Stimulated activated naive CD8-positive, alpha-beta T cell treated with anti-CD3 and anti-CD28 coated beads, Interleukin-15, amount 100 ng/mL, for 72 hours (primary cell): ENCODE results near the gene TMEM175.

Source experiments
- ATAC-seq: fragments of 150-1000 bp; cut with Tn5 transposase; 2 replicates; pipeline ENCODE4 v1.10.0; 2021; ENCODE audit warnings: mild to moderate bottlenecking, moderate library complexity
- DNase-seq, 2 donors: peaks; one replicate each; pipeline ENCODE4 v3.0.0; 2021 to 2022
- H3K27ac Mint-ChIP-seq, 2 donors: one replicate each; pipeline ENCODE4 v1.8.0; 2022; ENCODE audit warnings: mild to moderate bottlenecking in 2 of 2, mixed read lengths in 2 of 2, moderate library complexity in 2 of 2
- H3K27me3 Mint-ChIP-seq: one replicate; pipeline ENCODE4 v1.8.0; 2022; ENCODE audit warnings: mixed read lengths
- H3K4me1 Mint-ChIP-seq: one replicate; pipeline ENCODE4 v1.8.0; 2022; ENCODE audit warnings: mild to moderate bottlenecking, mixed read lengths
- H3K4me3 Mint-ChIP-seq, 2 donors: one replicate each; pipeline ENCODE4 v1.8.0; 2022; ENCODE audit warnings: mild to moderate bottlenecking in 2 of 2, mixed read lengths in 2 of 2, moderate library complexity in 1 of 2
- H3K9me3 Mint-ChIP-seq, 2 donors: one replicate each; pipeline ENCODE4 v1.8.0; 2022; ENCODE audit warnings: mixed read lengths in 2 of 2

The TMEM175 gene

DNA sequence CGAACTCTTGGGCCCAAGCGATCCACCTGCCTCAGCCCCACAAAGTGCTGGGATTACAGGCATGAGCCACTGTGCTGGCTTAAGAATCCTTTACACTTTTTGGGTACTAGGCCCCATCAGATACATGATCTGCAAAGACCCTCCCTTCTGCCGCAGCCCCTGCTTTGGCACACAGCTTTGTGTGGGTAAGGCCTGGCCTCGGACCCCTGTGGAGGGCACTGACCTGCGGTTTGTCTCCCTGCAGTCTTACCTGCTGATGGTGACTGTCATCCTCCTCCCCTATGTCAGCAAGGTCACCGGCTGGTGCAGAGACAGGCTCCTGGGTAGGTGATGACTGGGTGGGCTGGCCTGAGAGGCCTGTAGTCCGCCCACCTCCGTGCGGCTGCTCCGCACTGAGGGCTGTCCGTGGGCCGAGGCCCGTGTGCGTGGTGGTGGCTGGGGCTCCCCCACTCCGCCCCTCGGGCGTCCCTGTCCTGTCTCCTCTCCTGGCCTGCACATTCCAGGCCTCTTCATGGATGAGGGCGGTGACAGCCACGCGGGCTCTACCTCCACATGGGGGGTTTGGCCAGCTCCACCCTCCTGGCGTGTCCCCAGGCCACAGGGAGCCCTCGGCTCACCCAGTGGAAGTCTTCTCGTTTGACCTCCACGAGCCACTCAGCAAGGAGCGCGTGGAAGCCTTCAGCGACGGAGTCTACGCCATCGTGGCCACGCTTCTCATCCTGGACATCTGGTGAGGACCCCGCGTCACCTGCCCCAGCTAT, 23.1 kb downstream of the TMEM175 start:
- no peak for DNase-seq
- no peaks in the 10 kb centered on the region for H3K27me3 Mint-ChIP-seq
- H3K9me3 Mint-ChIP-seq: no peaks in the 10 kb centered on the region
- ATAC-seq: no peak
- H3K27ac Mint-ChIP-seq: no peak overlapping the region
- H3K4me1 Mint-ChIP-seq: no peaks in the 10 kb centered on the region
- no peak overlapping the region for H3K4me3 Mint-ChIP-seq

DNA sequence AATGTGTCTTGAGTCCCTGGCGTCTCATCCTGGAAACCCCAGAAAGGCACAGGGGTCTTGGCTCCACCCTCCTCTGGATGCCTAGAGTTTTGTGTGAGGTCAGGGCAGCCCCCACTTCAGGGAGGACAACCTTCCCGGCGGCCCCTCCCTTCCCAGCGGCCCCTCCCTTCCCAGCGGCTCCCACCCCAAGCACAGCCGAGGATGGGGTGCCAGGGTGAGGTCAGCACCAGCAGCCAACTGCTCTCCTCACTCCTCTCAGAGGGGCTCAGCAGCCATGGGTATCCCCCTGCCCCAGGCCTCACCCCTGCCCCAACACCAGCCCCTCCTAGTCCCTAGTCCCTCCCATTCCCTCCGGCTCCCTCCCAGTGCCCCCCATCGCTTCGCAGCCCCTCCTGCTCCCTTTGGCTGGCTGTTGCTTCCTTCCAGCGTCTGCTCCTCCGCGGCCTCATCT, 23.7 kb downstream of the TMEM175 start:
- H3K4me3 Mint-ChIP-seq: no peak overlapping the region
- no peak overlapping the region for H3K27ac Mint-ChIP-seq
- no peaks in the 10 kb centered on the region for H3K27me3 Mint-ChIP-seq
- ATAC-seq: no peak
- no peaks in the 10 kb centered on the region for H3K9me3 Mint-ChIP-seq
- no peaks in the 10 kb centered on the region for H3K4me1 Mint-ChIP-seq
- DNase-seq: no peak

DNA sequence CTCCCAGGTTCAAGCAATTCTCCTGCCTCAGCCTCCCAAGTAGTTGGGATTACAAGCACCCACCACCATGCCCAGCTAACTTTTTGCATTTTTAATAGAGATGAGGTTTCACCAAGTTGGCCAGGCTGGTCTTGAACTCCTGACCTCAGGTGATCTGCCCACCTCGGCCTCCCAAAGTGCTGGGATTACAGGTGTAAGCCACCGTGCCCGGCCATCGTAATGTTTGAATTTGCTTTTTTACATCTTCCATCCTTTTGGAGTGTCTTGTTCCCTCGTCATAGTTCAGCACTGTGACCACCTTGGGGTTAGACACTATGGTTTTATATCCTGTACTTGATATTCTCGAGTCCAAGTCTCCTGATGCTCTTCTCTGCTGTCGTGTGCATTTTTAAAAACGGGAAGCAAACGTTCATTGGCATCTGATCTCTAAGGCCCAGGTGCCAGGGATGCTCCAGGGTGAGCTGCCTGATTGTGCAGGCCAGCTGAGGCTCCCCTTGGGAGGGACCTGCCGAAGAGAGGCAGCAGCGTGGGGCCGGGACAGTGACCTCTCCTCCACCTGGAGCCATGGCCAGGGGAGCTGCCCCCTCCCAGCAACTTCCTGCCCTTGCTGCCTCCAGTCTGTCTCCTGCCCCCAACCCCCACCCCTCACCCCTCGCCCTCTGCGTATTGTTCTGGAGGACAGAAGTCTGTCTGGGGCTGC, 24.4 kb downstream of the TMEM175 start:
- Mint-ChIP-seq H3K9me3 (no peaks in the 10 kb centered on the region), H3K27ac (peak overlapping the region in 1 of 2 donors; percentile 12), H3K4me3 (no peak overlapping the region), H3K4me1 (no peaks in the 10 kb centered on the region), H3K27me3 (no peaks in the 10 kb centered on the region)
- DNase-seq (no peak), ATAC-seq (no peak)

DNA sequence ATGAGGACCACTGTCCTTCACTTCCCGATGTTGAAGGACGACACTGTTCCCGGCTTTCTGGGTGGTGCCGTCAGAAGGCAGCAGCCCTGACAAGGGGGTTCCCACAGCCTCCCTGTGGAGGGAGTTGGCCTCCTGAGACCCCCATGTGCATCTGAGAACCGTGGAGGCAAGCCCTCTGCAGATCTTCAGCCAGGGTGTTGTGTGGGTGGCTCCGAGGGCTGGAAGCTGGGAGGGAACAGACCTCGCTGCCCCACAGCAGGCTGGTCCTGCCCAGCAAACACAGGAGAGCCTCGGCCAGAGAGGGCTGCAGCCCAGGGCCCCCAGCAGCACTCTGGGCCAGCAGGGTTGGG, 24.9 kb downstream of the TMEM175 start:
- DNase-seq: no peak

DNA sequence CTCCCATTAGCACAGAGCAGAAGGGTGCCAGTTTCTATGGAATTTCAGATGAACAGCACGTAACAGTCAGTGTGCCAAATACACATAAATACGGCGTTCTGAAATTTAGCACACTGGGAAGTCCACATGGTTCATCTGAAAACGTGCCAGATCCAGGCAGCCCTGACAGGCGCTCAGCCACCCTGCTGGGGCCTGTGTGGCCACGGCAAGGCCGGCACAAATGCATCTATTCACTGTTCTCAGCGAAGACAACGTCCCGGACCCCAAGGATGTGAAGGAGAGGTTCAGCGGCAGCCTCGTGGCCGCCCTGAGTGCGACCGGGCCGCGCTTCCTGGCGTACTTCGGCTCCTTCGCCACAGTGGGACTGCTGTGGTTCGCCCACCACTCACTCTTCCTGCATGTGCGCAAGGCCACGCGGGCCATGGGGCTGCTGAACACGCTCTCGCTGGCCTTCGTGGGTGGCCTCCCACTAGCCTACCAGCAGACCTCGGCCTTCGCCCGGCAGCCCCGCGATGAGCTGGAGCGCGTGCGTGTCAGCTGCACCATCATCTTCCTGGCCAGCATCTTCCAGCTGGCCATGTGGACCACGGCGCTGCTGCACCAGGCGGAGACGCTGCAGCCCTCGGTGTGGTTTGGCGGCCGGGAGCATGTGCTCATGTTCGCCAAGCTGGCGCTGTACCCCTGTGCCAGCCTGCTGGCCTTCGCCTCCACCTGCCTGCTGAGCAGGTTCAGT, 25.5 kb downstream of the TMEM175 start:
- H3K9me3 Mint-ChIP-seq: no peaks in the 10 kb centered on the region
- H3K27ac Mint-ChIP-seq: no peak overlapping the region
- H3K4me1 Mint-ChIP-seq: no peaks in the 10 kb centered on the region
- no peak overlapping the region for H3K4me3 Mint-ChIP-seq
- H3K27me3 Mint-ChIP-seq: no peaks in the 10 kb centered on the region
- DNase-seq (no peak), ATAC-seq (no peak)

More for the DNA sequence above, 24.9 kb downstream of the TMEM175 start:
- no peak for ATAC-seq
- Mint-ChIP-seq H3K27me3 (no peaks in the 10 kb centered on the region), H3K27ac (no peak overlapping the region), H3K9me3 (no peaks in the 10 kb centered on the region), H3K4me3 (no peak overlapping the region), H3K4me1 (no peaks in the 10 kb centered on the region)

DNA sequence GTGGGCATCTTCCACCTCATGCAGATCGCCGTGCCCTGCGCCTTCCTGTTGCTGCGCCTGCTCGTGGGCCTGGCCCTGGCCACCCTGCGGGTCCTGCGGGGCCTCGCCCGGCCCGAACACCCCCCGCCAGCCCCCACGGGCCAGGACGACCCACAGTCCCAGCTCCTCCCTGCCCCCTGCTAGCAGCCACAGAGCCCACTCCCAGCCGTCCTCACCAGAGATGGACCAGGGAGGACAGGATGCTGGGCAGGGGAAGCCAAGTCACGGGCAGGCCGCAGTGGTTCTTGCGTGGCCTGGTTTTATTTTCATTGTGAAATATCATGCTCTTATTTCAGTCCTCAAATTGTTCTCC, 26.0 kb downstream of the TMEM175 start:
- Mint-ChIP-seq H3K27me3 (no peaks in the 10 kb centered on the region), H3K9me3 (no peaks in the 10 kb centered on the region), H3K4me1 (no peaks in the 10 kb centered on the region), H3K27ac (peak overlapping the region in 1 of 2 donors; percentile 27), H3K4me3 (no peak overlapping the region)
- ATAC-seq (no peak), DNase-seq (no peak)

DNA sequence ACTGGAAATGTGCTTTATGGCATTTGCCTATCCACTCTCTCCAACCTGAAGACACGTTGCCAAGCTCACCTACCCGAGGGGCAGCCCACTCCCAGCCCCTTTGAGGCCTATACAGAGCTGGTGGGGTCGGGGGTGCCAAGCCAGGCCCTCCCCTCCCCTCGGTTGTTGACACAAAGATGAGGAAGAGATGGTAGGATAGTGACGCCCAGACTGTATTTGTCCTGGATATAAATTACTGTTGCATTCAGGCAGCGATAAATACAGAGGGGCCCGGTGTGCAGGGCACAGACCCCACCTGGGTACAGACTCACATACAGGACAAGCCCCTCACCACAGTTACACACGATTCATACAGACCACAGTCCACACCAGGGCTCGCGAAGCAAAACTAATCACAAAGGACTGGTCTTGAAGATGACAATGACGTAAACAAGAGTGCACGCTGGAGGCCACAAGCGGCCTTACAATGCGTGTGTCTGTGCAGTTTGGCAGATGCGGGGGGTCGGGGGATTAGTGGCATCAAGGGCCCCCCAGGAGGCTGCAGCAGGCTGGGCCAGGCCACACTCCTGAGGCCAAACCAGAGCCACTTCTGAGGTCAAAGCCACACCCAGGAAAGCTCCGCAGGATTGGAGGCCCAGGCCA, 26.6 kb downstream of the TMEM175 start:
- Mint-ChIP-seq H3K27ac (peak overlapping the region in 1 of 2 donors; percentile 27), H3K4me3 (no peak overlapping the region), H3K9me3 (no peaks in the 10 kb centered on the region), H3K27me3 (no peaks in the 10 kb centered on the region), H3K4me1 (no peaks in the 10 kb centered on the region)
- ATAC-seq: no peak
- DNase-seq: no peak

DNA sequence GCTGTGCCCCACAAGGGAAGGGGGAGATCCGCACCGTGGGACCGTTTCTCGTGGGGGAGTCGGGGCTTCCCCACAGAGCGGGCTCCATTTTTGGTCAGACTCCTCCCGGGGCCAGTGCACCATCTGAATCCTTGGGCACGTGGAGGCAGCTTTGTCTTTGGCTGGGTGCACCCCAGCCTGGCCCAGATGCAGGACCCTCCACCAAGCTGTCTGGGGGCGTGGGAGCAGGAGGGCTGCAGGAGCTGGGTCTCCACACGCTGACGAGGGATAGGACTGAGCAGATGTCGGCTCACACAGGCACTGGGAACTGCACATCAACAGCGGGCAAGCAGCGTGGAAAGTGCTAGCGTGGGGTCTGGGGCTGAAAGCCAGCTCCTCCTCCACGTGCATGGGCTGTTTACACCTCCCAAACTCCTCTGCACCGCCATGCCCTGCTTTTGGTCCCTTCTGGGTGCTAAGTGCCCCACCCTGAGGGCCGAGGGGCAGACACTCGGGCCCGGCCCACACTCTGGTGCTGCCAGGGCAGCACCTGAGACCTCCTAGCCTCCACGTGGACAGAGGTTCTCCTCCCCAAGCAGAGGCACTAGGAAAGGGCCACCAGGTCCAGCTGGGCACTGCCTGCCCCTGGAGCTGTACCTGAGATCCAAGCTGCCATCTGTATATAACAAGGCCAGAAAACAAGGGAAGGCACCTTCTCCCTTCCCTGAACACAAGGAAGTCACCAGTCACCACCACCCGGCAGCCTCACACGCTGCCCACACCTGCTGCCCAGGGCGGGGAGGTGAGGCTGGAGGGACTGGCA, 27.3 kb downstream of the TMEM175 start:
- Mint-ChIP-seq H3K27me3 (no peaks in the 10 kb centered on the region), H3K27ac (peak overlapping the region in 1 of 2 donors; percentile 71), H3K4me3 (no peak overlapping the region), H3K4me1 (no peaks in the 10 kb centered on the region), H3K9me3 (no peaks in the 10 kb centered on the region)
- DNase-seq: no peak
- no peak for ATAC-seq

DNA sequence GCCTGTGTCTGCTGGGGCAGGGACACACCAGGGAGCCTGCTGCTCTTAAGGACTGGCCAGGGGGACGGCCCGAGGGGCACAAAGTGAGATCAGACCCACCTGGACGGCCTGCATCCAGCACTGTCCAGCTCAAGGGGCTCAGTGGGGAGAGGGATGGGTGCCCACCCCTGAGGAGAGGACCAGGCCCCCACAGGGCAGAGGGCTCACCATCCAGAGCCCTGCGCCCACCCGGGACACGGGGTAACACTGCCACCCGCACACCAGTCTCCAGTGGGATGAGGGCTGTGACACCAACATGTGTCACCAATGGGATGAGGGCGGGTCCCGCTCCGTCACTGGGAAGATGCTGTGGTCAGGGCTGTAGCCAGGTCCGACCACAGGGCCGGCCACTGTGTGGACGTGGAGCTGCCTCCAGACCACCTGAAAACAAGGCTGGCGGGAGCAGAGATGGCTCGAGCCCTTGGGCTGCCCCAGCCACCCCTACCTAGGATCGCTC, 27.9 kb downstream of the TMEM175 start:
- peak; percentile 42 for ATAC-seq

DNA sequence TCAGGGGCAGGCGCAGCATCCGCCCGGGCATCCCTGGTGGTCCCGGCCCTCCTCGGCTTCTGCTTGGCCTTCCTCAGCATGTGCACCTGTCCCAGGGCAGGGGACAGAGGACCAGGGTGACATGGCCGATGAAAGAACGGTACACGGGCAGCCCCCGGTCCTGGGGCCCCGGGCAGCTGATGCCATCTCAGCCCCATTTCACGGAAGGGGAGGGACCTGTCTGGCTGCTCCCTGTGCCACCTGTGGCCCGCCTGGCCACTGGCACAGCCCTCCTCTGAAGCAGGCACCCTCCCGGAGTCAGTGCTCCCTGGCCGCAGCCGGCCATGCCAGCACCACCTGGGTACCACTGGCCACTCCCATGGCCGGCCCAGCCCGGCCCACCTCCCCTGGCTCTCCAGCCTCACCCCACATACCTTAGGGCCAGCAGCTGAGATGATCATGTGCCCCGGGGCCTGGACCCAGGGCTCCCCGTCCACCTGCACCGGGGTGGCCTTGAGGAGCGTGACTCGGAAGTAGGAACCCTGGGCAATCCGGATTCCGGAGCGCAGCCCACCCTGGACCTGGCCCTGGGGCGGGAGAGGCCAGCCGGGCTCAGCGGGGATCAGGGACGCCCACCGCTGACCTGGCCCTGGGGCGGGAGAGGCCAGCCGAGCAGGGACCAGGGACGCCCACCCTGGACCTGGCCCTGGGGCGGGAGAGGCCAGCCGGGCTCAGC, 28.5 kb downstream of the TMEM175 start:
- Mint-ChIP-seq H3K9me3 (no peaks in the 10 kb centered on the region), H3K27me3 (no peaks in the 10 kb centered on the region), H3K27ac (no peak overlapping the region), H3K4me1 (no peaks in the 10 kb centered on the region), H3K4me3 (no peak overlapping the region)
- ATAC-seq: peak; percentile 7
- DNase-seq: no peak

More for the DNA sequence above, 27.9 kb downstream of the TMEM175 start:
- Mint-ChIP-seq H3K27me3 (no peaks in the 10 kb centered on the region), H3K9me3 (no peaks in the 10 kb centered on the region), H3K4me3 (no peak overlapping the region), H3K27ac (peak overlapping the region in 1 of 2 donors; percentile 71), H3K4me1 (no peaks in the 10 kb centered on the region)
- DNase-seq: no peak

DNA sequence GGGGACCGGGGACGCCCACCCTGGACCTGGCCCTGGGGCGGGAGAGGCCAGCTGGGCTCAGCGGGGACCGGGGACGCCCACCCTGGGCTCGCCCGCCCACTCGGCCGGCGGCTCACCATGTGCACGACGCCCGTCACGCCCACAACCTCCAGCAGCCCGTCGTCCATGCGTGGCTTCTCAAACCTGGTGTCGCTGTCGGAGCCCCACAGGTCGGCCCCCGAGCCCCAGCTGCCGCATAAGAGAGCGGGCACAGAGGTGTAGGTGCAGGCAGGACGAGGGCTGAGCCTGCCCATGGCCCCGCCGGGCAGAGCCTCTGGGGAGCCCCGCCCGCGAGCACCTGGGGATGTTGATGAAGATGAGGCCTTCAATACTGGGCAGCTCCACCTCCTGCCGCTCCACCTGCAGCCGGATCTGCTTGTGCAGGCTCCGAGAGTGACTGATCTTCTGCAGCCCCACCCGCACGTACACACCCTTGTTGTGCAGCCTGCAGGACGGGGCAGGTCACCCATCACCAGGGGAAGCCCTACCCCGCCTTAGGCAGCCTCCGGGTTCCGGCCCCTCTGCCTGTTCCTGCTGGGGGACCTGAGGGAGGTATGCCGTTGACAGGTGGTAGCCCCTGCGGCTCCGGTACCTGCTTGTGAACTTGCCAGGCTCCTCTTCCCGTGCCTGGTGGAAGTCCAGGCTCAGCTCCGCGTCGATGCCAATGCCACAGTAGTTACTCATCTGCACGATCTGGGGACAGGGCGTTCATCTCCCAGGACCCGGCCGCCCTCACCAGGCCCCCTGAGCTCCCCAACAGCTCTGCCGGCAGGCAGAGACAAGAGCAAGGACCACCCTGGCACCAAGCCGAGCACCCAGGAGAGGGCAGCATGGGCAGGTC, 29.3 kb downstream of the TMEM175 start:
- peak; percentile 28 for ATAC-seq
- Mint-ChIP-seq H3K27me3 (no peaks in the 10 kb centered on the region), H3K4me1 (no peaks in the 10 kb centered on the region), H3K9me3 (no peaks in the 10 kb centered on the region), H3K4me3 (no peak overlapping the region), H3K27ac (no peak overlapping the region)
- DNase-seq: no peak

DNA sequence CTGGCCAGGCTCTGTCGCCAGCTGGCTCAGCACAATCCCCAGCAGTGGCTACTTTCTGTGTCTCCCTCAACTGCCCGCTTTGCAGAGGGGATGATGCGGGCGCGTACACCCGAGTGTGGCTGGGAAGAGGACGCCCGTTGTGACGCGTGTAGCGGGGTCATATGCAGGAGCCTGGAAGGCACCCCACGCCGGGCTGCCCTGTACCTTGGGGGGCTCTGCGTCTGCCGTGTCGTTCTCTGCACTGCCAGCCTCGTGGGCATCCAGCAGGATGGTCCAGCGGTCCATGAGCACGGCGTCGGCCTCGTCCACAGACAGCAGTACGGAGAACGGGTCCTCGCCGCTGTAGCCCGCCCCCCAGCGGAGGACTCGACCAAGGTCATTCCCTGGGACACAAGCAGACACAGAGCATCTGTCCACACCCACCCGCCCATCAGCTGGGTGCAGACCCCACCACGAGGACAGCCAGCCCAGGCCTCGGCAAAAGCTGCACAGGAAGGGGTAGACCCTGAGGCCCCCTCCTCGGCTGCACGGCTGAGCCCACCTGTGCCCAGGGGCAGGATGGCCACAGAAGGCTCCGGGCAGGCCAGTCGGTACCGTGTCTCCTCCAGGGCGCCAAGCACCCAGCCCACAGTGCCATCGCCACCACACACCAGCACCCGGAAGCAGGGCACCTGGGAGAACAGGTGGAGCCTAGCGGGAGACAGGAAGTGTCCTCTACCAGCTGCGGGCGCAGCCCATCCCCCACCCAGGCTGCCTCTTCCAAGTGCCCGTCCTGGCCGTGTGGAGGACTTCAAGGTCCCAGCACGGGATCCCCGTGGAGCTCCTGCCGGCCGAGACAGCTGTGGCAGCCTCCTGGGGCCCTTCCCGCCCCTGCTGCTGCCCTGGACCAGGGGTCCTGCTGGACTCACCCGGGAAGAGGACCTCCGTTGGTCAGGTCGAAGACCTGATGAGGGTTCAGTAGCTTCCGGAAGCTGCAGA, 30.3 kb downstream of the TMEM175 start:
- DNase-seq: no peak
- Mint-ChIP-seq H3K9me3 (no peaks in the 10 kb centered on the region), H3K27ac (peak overlapping the region in 1 of 2 donors; percentile 59), H3K4me3 (peak overlapping the region in 1 of 2 donors; percentile 27), H3K27me3 (no peaks in the 10 kb centered on the region), H3K4me1 (no peaks in the 10 kb centered on the region)
- ATAC-seq: no peak
